Panc1 (cell line): ENCODE data around the gene NR0B2. TPM values are rescaled to one million over a fixed set of nuclear protein-coding genes. Genes with fewer than 3 reads are reported as not detected.

Experiments used
- ATAC-seq: fragments of 200-7000 bp; cut with Tn5 transposase; 2 replicates; pipeline ENCODE4 v1.9.1; 2020; ENCODE audit warnings: mild to moderate bottlenecking, moderate library complexity
- BruUV-seq: library from RNA; stranded (reverse); fragments of 400-500 nt; replicated peaks from 2 replicates; lab custom pipeline; 2021; lab: Mats Ljungman, UMichigan
- CTCF ChIA-PET: fragments of 300-600 bp; sonication (Branson Sonifier 250); formaldehyde crosslinking; loops from one replicate; lab custom pipeline; 2022; ENCODE audit warnings: antibody characterized with exemption; lab: Charles Lee
- POLR2A ChIA-PET: fragments of 300-600 bp; sonication (Branson Sonifier 250); formaldehyde crosslinking; loops from one replicate; lab custom pipeline; 2022; ENCODE audit warnings: antibody characterized with exemption; lab: Charles Lee
- DNase-seq: peaks from one replicate; pipeline ENCODE4 v3.0.0-alpha.2; 2010; ENCODE audit warnings: low read depth, low spot score
- H3K27ac ChIP-seq: 2 replicates; pipeline ENCODE4 v1.5.1; 2011; ENCODE audit warnings: mild to moderate bottlenecking, low read length, inconsistent platforms
- H3K27me3 ChIP-seq: fragments of 200-500 bp; sonication (Bioruptor generic); 2 replicates; pipeline ENCODE4 v1.6.0; 2014; ENCODE audit warnings: low read length, inconsistent platforms; ENCODE audit not compliant: control insufficient read depth, insufficient read depth
- H3K36me3 ChIP-seq: fragments of 200-500 bp; sonication (Bioruptor generic); 2 replicates; pipeline ENCODE4 v1.5.1; 2014; ENCODE audit warnings: inconsistent platforms, mild to moderate bottlenecking, low read length, moderate library complexity; ENCODE audit not compliant: control insufficient read depth, insufficient read depth
- H3K4me1 ChIP-seq: 2 replicates; pipeline ENCODE4 v1.5.1; 2011; ENCODE audit warnings: inconsistent platforms, mild to moderate bottlenecking, low read length, moderate library complexity; ENCODE audit not compliant: control insufficient read depth, insufficient read depth
- H3K4me3 ChIP-seq, 2 experiments: 2 replicates each; pipeline ENCODE4 v1.5.1; 2011 to 2012; ENCODE audit warnings: low read depth in 2 of 2, low read length in 2 of 2, mild to moderate bottlenecking in 2 of 2, inconsistent platforms in 1 of 2, moderate library complexity in 1 of 2
- H3K9me3 ChIP-seq: fragments of 200-500 bp; sonication (Bioruptor generic); 2 replicates; pipeline ENCODE4 v1.5.1; 2014; ENCODE audit warnings: low read depth, mild to moderate bottlenecking, inconsistent platforms, low read length, moderate library complexity; ENCODE audit not compliant: control insufficient read depth, insufficient read depth
- CTCF ChIP-seq: fragments of 450-650 bp; IDR thresholded peaks from 2 replicates; pipeline ENCODE4 v1.5.1; 2017; ENCODE audit warnings: mild to moderate bottlenecking
- POLR2AphosphoS5 ChIP-seq: IDR thresholded peaks from 2 replicates; pipeline ENCODE4 v1.6.1; 2012; ENCODE audit warnings: mild to moderate bottlenecking, low read depth, low read length, moderate library complexity
- SIN3A ChIP-seq: IDR thresholded peaks from 2 replicates; pipeline ENCODE4 v1.6.1; 2012; ENCODE audit warnings: low read depth, mild to moderate bottlenecking, low read length, moderate library complexity, borderline replicate concordance; ENCODE audit not compliant: insufficient read depth
- TCF7L2 ChIP-seq: IDR thresholded peaks from 2 replicates; pipeline ENCODE4 v1.6.1; 2011; ENCODE audit warnings: mild to moderate bottlenecking, low read depth, low read length, inconsistent platforms
- in situ Hi-C: cut with HindIII; loops from 2 replicates; pipeline ENCODE4 v1.10.0; 2016; ENCODE audit warnings: low sequenced_read_pairs, low pct_unique_long_range_greater_than_20kb
- intact Hi-C: fragments of 100-400 bp; cut with micrococcal nuclease; formaldehyde crosslinking; loops from one replicate; pipeline ENCODE4 v1.10.0; 2022; ENCODE audit not compliant: unreplicated experiment
- total RNA-seq: library from RNA; stranded (reverse); gene quantifications from one replicate; pipeline ENCODE4 v1.2.1, GENCODE V29; 2021; ENCODE audit not compliant: unreplicated experiment
- TF ChIP-seq, protein P1 (sequence below), 2 experiments: IDR thresholded peaks; 2 replicates each; pipeline ENCODE4 v1.6.1; 2011 to 2012; ENCODE audit warnings: low read depth in 2 of 2, control low read depth in 1 of 2, low read length in 1 of 2, mild to moderate bottlenecking in 1 of 2, moderate library complexity in 1 of 2; ENCODE audit not compliant: insufficient read depth in 1 of 2

The NR0B2 gene
- total RNA-seq, 1 experiment from 2014 or later: 5.2 TPM

DNA sequence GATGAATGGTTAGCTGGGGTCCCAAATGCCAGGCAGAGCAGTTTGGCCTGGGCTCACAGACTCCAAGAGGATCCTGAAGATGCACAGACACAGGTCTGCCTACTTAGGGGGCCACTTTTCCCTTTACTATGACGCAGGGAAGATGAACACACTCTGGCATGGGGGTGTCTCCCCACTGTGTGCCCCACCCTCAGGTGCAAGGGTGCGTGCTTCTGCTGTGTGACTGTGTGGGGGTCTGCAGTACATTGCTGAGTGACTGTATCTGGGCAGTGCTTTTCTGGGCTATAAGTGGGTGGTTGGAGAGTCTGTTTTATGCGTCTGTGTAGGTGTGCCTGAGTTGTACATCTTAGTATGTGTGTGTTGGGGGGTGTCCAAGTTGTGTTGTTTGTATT lies 3.8 kb downstream of the NR0B2 start:
- in situ Hi-C loops (no loop called here), intact Hi-C loops (no loop called here)
- no peak for DNase-seq
- TF ChIP-seq POLR2AphosphoS5 (no peak), TCF7L2 (no peak), SIN3A (no peak), CTCF (no peak)
- TF ChIP-seq, protein P1, sequence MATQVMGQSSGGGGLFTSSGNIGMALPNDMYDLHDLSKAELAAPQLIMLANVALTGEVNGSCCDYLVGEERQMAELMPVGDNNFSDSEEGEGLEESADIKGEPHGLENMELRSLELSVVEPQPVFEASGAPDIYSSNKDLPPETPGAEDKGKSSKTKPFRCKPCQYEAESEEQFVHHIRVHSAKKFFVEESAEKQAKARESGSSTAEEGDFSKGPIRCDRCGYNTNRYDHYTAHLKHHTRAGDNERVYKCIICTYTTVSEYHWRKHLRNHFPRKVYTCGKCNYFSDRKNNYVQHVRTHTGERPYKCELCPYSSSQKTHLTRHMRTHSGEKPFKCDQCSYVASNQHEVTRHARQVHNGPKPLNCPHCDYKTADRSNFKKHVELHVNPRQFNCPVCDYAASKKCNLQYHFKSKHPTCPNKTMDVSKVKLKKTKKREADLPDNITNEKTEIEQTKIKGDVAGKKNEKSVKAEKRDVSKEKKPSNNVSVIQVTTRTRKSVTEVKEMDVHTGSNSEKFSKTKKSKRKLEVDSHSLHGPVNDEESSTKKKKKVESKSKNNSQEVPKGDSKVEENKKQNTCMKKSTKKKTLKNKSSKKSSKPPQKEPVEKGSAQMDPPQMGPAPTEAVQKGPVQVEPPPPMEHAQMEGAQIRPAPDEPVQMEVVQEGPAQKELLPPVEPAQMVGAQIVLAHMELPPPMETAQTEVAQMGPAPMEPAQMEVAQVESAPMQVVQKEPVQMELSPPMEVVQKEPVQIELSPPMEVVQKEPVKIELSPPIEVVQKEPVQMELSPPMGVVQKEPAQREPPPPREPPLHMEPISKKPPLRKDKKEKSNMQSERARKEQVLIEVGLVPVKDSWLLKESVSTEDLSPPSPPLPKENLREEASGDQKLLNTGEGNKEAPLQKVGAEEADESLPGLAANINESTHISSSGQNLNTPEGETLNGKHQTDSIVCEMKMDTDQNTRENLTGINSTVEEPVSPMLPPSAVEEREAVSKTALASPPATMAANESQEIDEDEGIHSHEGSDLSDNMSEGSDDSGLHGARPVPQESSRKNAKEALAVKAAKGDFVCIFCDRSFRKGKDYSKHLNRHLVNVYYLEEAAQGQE (IDR thresholded peaks at IDR 0.05; ENCODE audit: insufficient read depth in 1 of 2, low read depth in 2 of 2, low read length in 1 of 2): no peak
- Histone ChIP-seq H3K27me3 (no peaks in the 10 kb centered on the region), H3K9me3 (no peaks in the 10 kb centered on the region), H3K27ac (peak overlapping the region; percentile 83), H3K4me1 (peaks cover 48% of the 10 kb centered on the region), H3K36me3 (no peaks in the 10 kb centered on the region), H3K4me3 (no peak overlapping the region)
- ChIA-PET POLR2A (no interaction called here), CTCF (no interaction called here)
- no TSS peak for BruUV-seq
- no peak for ATAC-seq

DNA sequence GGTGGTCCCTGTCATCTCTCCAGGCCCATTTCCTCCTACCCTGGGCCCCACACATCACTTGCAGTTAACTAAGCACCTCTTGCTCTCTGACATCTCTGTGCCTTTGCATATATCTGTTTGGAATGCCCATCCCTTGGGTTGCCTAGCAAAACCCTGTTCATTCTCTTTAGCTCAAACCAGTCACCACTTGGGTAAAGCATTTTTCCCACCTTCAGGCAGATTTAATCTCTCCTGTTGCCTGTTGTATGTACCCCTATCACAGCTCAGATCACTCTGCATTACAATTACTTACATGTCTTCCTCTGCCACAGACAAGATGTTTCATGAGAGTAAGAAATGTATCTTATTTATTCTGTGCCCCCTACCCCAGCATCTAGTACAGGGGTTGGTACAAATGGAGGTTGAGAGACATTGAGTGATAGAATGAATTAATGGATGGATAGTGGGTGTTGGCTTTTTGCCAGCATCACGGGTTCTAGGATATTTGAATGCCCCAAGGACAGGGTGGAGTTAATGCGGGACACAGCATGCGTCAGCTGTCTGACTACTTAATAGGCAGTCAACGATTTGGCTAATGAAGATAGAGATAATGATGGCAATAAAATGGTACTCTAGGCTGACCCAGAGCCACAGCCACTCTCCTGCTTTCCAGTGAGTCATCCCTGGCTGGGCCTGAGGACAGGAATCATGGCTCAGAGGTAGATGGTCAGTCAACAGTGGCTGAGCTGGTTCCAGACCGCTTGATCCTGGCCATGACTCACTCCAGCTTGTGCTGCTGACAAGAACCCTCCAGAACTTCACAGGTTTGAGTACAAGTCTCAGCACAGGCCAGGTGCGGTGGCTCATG lies 6.5 kb downstream of the NR0B2 start:
- no peaks in the 10 kb centered on the region for H3K9me3 ChIP-seq
- peak overlapping the region; percentile 54 for H3K27ac ChIP-seq
- H3K36me3 ChIP-seq: no peaks in the 10 kb centered on the region
- DNase-seq (peak; percentile 79), ATAC-seq (peak; percentile 94)
- peaks cover 26% of the 10 kb centered on the region for H3K4me1 ChIP-seq
- no peak overlapping the region for H3K4me3 ChIP-seq
- intact Hi-C loops: no loop called here
- CTCF ChIA-PET: no interaction called here
- TF ChIP-seq POLR2AphosphoS5 (no peak), CTCF (no peak), TCF7L2 (no peak), SIN3A (no peak)
- TF ChIP-seq, protein P1 (IDR thresholded peaks at IDR 0.05; ENCODE audit: insufficient read depth in 1 of 2, low read depth in 2 of 2, low read length in 1 of 2): no peak
- BruUV-seq: no TSS peak
- H3K27me3 ChIP-seq: no peaks in the 10 kb centered on the region
- POLR2A ChIA-PET: no interaction called here
- in situ Hi-C loops: no loop called here
